Epidermal melanocyte (primary cell): ENCODE measurements around the gene ZFP28.

Source experiments
- DNase-seq: peaks from one replicate; pipeline ENCODE4 v3.0.0; 2011; ENCODE audit warnings: low spot score; ENCODE audit not compliant: insufficient read length

The ZFP28 gene

DNA sequence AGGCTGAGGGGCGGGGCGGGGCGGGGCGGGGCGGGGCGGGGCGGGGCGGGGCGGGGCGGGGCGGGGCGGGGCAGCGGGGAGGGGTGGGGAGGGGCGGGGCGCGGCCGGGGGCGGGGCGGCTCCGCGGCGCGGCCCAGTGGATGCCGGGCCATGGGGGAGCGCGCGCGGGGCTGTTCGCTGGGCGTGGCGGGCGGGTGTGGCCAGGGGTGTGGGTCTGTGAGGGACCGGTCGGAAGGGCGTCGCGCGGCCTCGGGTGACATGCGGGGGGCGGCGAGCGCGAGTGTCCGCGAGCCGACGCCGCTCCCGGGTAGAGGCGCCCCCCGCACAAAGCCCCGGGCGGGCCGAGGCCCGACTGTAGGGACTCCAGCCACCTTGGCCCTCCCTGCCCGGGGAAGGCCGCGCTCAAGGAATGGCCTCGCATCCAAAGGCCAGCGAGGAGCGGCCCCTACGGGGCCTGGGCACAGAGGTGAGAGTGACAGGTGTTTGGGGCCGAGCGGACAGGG is at the start of gene ZFP28:
Gene ZFP28 (plus strand): TSS at position 188 of the 503 bp plus-strand sequence. CDS start 71 bp downstream, at position 259.
- DNase-seq: no peak

- DNase-seq: no peak
Measured at GRCh38 chr19:56491399-56491798, 47.3 kb upstream of the ZFP28 start.

DNA sequence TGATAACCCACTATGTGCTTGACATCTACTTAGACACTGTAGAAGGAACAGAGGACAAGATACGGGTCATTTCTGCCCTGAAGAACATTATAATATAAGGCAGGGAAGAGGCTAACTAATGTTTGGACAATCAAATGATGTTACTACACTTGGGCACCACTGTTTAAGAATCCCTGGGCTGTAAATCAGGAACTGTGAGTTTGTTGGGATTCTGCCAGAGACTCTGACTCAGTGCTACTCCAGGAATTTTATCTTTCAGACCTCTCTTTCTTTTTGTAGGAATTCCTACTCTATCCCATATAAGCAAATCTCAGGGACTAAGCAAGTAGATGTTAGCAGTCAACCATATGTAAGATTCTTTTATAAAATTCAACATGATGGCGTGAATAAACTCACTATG is 34.2 kb upstream of the ZFP28 start:
- no peak for DNase-seq

- peak; percentile 97 for DNase-seq
Measured at GRCh38 chr19:56507446-56508289, 31.1 kb upstream of the ZFP28 start, which contains the start of gene ZNF471. ZNF471 (plus strand) TSS chr19:56507855; CDS start chr19:56511572, 3,717 bp downstream.

- DNase-seq: no peak
Measured at GRCh38 chr19:56508290-56508778, 30.4 kb upstream of the ZFP28 start.

DNA sequence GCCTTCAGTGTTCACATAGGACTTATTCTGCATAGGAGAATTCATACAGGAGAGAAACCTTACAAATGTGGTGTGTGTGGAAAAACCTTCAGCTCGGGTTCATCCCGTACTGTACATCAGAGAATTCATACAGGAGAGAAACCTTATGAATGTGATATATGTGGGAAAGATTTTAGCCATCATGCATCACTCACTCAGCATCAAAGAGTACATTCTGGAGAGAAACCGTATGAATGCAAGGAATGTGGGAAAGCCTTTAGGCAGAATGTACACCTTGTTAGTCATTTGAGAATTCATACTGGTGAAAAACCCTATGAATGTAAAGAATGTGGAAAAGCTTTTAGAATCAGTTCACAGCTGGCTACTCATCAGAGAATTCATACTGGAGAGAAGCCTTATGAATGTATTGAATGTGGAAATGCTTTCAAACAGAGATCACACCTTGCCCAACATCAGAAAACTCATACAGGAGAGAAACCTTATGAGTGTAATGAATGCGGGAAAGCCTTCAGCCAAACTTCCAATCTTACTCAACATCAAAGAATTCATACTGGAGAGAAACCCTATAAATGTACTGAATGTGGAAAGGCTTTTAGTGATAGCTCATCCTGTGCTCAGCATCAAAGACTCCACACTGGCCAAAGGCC is 13.4 kb upstream of the ZFP28 start:
- DNase-seq: no peak

GRCh38 chr19:56537442-56537841 is 1.3 kb upstream of the ZFP28 start:
- DNase-seq: no peak

DNA sequence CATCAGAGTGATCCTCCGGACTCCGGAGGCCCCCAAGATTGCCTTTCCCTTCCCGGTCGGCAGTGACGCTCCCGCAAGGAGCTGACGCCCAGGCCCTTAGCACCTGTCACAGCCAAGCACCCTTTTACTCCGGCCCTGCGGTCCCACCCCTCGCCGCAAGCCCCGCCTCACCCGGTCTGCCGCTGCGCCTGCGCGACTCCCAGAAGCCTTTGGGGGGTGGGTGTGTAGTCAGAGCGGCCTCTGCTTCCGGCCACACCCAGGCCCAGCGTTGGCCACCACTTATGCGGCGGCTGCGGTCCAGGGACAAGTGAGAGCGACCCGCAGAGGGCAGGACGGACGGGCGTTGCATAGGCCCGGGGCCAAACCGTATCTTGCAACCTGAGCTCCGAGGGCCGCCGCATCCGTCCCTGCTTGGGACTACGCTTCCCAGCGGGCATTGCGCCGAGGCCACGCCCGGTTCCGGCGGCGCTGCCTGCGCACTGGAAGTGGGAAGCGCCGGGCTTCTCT is 441 bp upstream of the ZFP28 start:
- peak; percentile 96 for DNase-seq

- no peak for DNase-seq
Measured at GRCh38 chr19:56543776-56544175, 5.0 kb downstream of the ZFP28 start.

- DNase-seq: no peak
Measured at GRCh38 chr19:56547535-56547934, 8.8 kb downstream of the ZFP28 start.

DNA sequence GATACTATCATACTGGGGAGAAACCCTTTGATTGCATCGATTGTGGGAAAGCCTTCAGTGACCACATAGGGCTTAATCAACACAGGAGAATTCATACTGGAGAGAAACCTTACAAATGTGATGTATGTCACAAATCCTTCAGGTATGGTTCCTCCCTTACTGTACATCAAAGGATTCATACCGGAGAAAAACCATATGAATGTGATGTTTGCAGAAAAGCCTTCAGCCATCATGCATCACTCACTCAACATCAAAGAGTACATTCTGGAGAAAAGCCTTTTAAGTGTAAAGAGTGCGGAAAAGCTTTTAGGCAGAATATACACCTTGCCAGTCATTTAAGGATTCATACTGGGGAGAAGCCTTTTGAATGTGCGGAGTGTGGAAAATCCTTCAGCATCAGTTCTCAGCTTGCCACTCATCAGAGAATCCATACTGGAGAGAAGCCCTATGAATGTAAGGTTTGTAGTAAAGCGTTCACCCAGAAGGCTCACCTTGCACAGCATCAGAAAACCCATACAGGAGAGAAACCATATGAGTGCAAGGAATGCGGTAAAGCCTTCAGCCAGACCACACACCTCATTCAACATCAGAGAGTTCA is 15.6 kb downstream of the ZFP28 start:
- DNase-seq: no peak

GRCh38 chr19:56562766-56563165 is 24.0 kb downstream of the ZFP28 start:
- DNase-seq: no peak

- no peak for DNase-seq
Measured at GRCh38 chr19:56566904-56567273, 28.1 kb downstream of the ZFP28 start.

DNA sequence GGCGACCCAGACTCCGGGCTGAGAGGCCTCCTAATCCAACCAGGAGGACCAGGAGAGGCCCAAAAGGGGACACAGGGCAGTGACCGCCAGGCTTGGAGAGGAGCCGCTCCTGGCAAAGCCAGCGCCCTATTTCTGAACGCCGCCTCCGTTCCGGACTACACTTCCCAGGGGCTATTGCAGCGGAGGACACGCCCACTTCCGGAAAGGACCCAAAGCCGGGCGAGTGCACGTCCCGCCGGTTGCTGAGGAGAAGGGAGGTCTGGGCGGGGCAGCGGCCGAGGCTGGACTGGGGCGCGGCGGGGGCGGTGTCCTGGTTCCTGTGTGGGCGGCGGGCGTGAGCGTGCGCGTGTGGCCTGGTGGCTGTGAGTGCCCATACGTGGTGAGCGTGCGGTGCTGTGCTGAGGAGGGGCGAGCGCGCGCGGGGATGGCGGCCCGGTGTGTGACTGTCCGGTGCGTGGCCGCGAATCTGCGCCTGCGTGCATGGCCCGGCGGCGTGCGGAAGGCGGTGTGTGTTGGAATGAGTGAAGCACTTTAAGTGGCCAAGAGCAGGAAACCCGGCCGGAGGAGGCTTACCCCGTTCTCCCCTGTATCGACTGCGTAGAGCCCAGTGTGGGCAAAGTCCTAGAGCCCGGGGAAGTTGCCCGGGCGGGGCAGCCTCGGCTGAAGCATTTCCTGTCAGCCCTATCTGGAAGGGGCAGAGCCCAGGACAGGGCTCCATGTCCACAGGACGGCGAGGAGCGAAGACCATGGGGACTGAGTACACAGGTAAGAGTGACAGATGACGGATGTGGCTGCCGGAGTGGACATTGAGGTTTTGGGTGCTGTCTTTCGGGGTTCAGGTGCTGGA is 28.7 kb downstream of the ZFP28 start, which contains the start of gene ZNF470:
Gene ZNF470 (plus strand): TSS at position 195 of the 847 bp plus-strand sequence. CDS start 2,844 bp downstream, outside the sequence.
- DNase-seq: peak; percentile 94

DNA sequence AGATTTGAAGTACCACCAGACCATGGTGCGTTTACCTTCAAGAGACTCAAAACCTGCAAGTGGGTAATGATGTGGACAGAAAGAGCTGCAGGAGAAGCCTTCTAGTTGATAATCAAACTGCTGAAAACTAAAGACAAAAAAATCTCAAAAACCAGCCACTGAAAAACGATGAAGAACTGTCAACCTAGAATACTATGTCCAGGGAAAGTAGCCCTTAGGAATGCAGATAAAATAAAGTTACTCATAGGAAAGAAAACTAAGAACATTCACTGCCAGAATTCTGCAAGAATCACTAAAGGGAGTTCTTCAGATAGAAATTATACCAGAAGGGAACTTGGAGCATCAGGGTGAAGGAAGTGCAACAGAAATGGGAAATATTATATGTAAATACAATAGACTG is 33.8 kb downstream of the ZFP28 start:
- no peak for DNase-seq

DNA sequence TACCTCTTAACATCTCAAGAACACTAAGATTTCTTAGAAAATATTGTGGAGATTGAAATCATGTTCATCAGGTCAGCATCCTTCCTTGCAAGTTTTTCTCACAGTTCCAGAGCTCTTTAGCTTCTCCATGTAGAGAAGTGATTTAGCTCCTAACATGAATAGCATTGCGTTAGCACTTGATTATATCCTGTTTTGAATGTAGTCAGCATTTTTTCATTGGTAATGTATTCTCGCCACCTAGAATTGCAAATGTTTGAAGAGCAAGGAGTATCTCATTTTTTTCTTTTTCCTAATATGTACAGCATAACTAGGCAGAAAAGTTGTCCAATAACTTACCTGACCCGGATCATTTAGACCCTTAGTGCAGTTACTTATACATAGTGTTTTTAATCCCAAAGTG is 35.2 kb downstream of the ZFP28 start:
- DNase-seq: no peak

DNA sequence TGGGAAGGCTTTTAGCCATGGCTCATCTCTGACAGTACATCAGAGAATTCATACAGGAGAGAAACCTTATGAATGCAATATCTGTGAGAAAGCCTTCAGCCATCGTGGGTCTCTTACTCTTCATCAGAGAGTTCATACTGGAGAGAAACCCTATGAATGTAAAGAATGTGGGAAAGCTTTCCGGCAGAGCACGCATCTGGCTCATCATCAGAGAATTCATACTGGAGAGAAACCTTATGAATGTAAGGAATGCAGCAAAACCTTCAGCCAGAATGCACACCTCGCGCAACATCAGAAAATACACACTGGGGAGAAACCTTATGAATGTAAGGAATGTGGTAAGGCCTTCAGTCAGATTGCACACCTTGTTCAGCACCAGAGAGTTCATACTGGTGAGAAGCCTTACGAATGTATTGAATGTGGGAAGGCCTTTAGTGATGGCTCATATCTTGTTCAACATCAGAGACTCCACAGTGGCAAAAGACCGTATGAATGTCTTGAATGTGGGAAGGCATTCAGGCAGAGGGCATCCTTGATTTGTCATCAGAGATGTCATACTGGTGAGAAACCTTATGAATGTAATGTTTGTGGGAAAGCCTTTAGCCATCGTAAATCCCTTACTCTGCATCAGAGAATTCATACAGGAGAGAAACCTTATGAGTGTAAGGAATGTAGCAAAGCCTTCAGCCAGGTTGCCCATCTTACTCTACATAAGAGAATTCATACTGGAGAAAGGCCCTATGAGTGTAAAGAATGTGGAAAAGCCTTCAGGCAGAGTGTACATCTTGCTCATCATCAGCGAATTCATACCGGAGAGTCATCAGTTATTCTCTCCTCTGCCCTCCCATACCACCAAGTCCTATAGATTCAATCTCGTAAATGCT is 39.2 kb downstream of the ZFP28 start:
- no peak for DNase-seq

- DNase-seq: no peak
Measured at GRCh38 chr19:56594446-56594782, 55.7 kb downstream of the ZFP28 start.

DNA sequence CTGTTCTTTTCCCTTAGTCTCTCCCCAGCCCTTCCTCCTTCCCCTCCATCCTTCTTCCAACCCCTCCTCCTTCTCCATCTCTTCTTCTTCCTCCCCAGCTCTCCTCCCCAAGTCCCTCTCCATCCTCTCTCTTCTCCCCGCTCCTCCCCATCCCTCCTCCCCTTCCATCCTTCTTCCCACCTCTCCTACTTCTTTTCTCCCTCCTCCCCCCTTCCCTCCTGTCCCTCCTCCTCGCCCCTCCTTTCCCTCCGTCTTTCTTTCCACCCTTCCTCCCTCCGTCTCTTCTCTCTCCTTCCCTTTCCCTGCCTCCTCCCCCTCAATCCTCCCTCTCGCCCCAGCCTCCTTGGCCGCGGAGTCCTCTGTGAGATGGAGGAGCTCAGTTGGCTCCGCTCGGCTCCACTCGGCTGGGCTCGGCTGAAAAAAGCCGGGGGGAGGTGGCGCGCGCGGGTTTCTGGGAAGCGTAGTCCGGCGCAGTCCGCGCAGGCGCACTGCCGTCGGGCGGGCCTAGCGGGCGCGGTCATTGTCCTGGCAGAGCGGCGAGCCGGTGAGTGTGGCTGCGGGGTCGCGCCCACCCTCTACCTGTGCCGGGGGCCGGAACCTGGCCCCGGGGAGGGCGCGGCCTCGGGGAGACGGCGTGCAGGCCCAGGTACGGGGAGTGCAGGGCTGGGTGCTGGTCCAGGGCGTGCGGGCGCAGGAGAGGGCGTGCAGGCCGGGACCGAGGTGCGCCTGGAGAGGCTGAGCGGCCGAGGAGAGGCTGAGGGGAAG is 56.2 kb downstream of the ZFP28 start, which contains the start of gene ZNF71:
Gene ZNF71 (plus strand): TSS at position 520 of the 765 bp plus-strand sequence. CDS start 6,257 bp downstream, outside the sequence.
- DNase-seq: peak; percentile 98
